ENCODE measurements around the gene RAD21L1. TPM values are rescaled to one million over a fixed set of nuclear protein-coding genes. Genes with fewer than 3 reads are reported as not detected.

Gene RAD21L1
- polyA plus RNA-seq, 2 of the 4 experiments (the other 2 are of a cell fraction), result not detected

DNA sequence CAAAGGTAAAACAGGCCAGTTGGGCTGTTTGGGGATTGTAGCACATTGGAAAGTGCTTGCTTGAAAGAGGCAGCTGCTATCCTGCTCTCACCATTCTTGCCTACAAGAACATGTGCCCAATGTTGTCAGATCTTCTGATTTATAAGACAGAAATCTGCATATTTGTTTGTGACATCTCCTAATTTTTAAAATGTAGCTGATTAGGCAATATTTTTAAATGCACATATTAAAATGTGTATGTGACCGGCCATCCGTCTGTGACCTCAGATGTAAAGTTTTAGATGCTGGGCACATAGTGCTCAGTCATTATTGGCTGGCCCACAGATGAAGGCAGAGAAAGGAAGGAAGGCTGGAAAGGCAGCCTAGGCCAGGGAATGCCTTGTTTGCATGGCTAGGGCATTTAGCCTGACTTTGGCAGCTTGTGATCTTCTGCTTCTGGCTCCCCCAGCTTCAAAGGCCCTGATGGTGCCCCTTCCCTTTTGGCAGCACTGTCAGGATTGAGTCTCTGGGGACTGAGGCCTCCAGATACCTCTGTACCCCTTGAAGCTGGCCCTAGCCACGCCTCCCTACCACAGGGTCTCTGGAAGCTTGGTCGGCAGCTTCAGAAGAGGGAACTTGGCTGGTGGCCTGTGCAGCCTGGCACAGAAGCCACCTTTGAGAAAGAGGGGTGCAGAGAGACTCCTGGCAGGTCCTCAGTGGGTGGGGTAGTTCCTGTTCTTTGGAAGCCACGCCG is 46.7 kb downstream of the RAD21L1 start:
- TF ChIP-seq MAFK (IDR thresholded peaks at IDR 0.05; ENCODE audit: partially characterized antibody) (peak; percentile 77), JUNB (IDR thresholded peaks at IDR 0.05) (no peak), HEYL (CRISPR knock-in tag; IDR thresholded peaks at IDR 0.05) (no peak)
- CTCF ChIA-PET, result interaction anchor here (0.9 to 1.7 kb wide), 5 partner anchors 8 to 231 kb away, joined by 3 to 4 read pairs (median 4); no protein-coding TSS in a partner anchor
- 0 out of 3 replicates have a peak, but pooled peaks cover 2% of the 10 kb centered on the region for H3K4me1 ChIP-seq
- 85% methylated on average over 6 of the region's 6 CpGs for WGBS (ENCODE audit: missing lambda C conversion rate)
- ATAC-seq, result no peak
- POLR2A ChIA-PET, result no interaction called here
- no peak overlapping the region for H3K27ac ChIP-seq
- DNase-seq (ENCODE audit: low read depth in 1 of 2, low spot score in 1 of 2), result no peak
- H3K4me3 ChIP-seq, result no peak overlapping the region
- FAIRE-seq, result no peak
- H3K4me2 ChIP-seq, result no peak overlapping the region
- no peaks in the 10 kb centered on the region for H3K9me3 ChIP-seq

DNA sequence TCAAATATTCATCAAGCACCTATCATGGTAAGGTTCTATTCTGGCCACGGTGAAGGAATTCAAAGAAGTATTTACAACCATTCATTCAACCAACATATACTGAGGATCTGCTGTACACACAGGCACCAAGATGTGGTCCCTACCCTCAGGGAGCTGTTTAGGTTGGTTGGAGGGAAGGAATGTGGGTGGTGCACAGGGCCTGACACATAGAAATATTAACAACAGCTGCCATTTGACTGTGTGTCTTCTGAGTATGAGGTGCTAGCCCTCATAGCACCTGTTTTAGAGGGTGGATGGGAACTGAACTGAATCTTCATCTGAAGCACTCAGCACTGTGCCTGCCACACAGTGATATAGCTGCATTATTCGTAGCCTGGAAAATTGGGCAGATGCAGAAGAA is 47.5 kb downstream of the RAD21L1 start:
- no peak for TF ChIP-seq HDAC2 (IDR thresholded peaks at IDR 0.05)
- TF ChIP-seq, protein P1, sequence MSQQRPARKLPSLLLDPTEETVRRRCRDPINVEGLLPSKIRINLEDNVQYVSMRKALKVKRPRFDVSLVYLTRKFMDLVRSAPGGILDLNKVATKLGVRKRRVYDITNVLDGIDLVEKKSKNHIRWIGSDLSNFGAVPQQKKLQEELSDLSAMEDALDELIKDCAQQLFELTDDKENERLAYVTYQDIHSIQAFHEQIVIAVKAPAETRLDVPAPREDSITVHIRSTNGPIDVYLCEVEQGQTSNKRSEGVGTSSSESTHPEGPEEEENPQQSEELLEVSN (IDR thresholded peaks at IDR 0.05; ENCODE audit: borderline replicate concordance, low read depth), result no peak
- TF ChIP-seq MAFK (IDR thresholded peaks at IDR 0.05; ENCODE audit: partially characterized antibody), result no peak
- no peak for TF ChIP-seq PHF8 (IDR thresholded peaks at IDR 0.05; ENCODE audit: borderline replicate concordance, low read depth)
- no peak for TF ChIP-seq EHF (CRISPR knock-in tag; IDR thresholded peaks at IDR 0.05)
- no peak for TF ChIP-seq BHLHE40 (IDR thresholded peaks at IDR 0.05; ENCODE audit: low read depth, low read length)
- no peak for TF ChIP-seq EP300 (IDR thresholded peaks at IDR 0.05)
- TF ChIP-seq GATA3 (IDR thresholded peaks at IDR 0.05; ENCODE audit: borderline replicate concordance), result no peak
- no peak for TF ChIP-seq HOXB13 (CRISPR knock-in tag; IDR thresholded peaks at IDR 0.05; ENCODE audit: low read depth)
- no peak for TF ChIP-seq EHMT2 (IDR thresholded peaks at IDR 0.05; ENCODE audit: low read depth)
- TF ChIP-seq CHD4 (IDR thresholded peaks at IDR 0.05; ENCODE audit: borderline replicate concordance), result no peak
- TF ChIP-seq HEYL (CRISPR knock-in tag; IDR thresholded peaks at IDR 0.05), result no peak
- no peak for TF ChIP-seq HOXB5 (CRISPR knock-in tag; IDR thresholded peaks at IDR 0.05)
- TF ChIP-seq RARB (CRISPR knock-in tag; IDR thresholded peaks at IDR 0.05), result no peak
- TF ChIP-seq HOXA7 (CRISPR knock-in tag; IDR thresholded peaks at IDR 0.05), result no peak
- no peak for TF ChIP-seq SREBF2 (IDR thresholded peaks at IDR 0.05)
- TF ChIP-seq, protein P2, sequence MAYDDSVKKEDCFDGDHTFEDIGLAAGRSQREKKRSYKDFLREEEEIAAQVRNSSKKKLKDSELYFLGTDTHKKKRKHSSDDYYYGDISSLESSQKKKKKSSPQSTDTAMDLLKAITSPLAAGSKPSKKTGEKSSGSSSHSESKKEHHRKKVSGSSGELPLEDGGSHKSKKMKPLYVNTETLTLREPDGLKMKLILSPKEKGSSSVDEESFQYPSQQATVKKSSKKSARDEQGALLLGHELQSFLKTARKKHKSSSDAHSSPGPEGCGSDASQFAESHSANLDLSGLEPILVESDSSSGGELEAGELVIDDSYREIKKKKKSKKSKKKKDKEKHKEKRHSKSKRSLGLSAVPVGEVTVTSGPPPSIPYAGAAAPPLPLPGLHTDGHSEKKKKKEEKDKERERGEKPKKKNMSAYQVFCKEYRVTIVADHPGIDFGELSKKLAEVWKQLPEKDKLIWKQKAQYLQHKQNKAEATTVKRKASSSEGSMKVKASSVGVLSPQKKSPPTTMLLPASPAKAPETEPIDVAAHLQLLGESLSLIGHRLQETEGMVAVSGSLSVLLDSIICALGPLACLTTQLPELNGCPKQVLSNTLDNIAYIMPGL (CRISPR knock-in tag; IDR thresholded peaks at IDR 0.05; ENCODE audit: borderline replicate concordance), result no peak
- no peak for TF ChIP-seq CEBPB (IDR thresholded peaks at IDR 0.05)
- TF ChIP-seq, protein P3, sequence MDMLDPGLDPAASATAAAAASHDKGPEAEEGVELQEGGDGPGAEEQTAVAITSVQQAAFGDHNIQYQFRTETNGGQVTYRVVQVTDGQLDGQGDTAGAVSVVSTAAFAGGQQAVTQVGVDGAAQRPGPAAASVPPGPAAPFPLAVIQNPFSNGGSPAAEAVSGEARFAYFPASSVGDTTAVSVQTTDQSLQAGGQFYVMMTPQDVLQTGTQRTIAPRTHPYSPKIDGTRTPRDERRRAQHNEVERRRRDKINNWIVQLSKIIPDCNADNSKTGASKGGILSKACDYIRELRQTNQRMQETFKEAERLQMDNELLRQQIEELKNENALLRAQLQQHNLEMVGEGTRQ (IDR thresholded peaks at IDR 0.05), result no peak
- POLR2A ChIA-PET, result no interaction called here
- H3K27ac ChIP-seq, result no peak overlapping the region
- WGBS (ENCODE audit: missing lambda C conversion rate), result 90% methylated on average over 2 of the region's 2 CpGs
- H3K9me3 ChIP-seq, result no peaks in the 10 kb centered on the region
- CTCF ChIA-PET, result interaction anchor here (1.0 to 1.7 kb wide), 5 partner anchors 7 to 230 kb away, joined by 3 to 4 read pairs (median 3); partner anchors contain the start of gene SNPH
- H3K4me3 ChIP-seq, result no peak overlapping the region
- no peak overlapping the region for H3K4me2 ChIP-seq
- H3K4me1 ChIP-seq, result no peaks in the 10 kb centered on the region
- FAIRE-seq (no peak), ATAC-seq (no peak), DNase-seq (ENCODE audit: low read depth in 1 of 2, low spot score in 1 of 2) (no peak)
